Activated CD4-positive, alpha-beta T cell treated with anti-CD3 and anti-CD28 coated beads, Interleukin-2, amount 50 U/mL, for 24 hours (primary cell): ENCODE data around the gene MED15.
"Not testable (repeated sequence)": the region's sequence is repeated elsewhere in the genome, so short reads cannot be mapped to it uniquely, and the experiment has no call there.

Experiments used
- DNase-seq, 2 donors: peaks; one replicate each; pipeline ENCODE4 v3.0.0-alpha.2; 2020; ENCODE audit warnings: low read depth in 1 of 2, low spot score in 1 of 2

MED15 gene

GRCh38 chr22:20483771-20484170 lies 23.6 kb upstream of the MED15 start:
- DNase-seq: no peak

- DNase-seq: no peak
These were observed 22.3 kb upstream of the MED15 start for GRCh38 chr22:20484948-20485683.

GRCh38 chr22:20486229-20486628 lies 21.2 kb upstream of the MED15 start:
- DNase-seq: no peak

- DNase-seq: no peak
These were observed 19.7 kb upstream of the MED15 start for GRCh38 chr22:20487715-20488114.

- DNase-seq: no peak
These were observed 18.5 kb upstream of the MED15 start for GRCh38 chr22:20488946-20489345.

GRCh38 chr22:20490183-20490940 lies 17.0 kb upstream of the MED15 start:
- no peak for DNase-seq

- DNase-seq: no peak
These were observed 16.5 kb upstream of the MED15 start for GRCh38 chr22:20490941-20491307.

- DNase-seq: no peak
These were observed 16.1 kb upstream of the MED15 start for GRCh38 chr22:20491346-20491745.

GRCh38 chr22:20494978-20495860 lies 12.2 kb upstream of the MED15 start, which contains the start of gene KLHL22:
Gene KLHL22 (minus strand): TSS chr22:20495795. CDS start chr22:20489211, 6,584 bp downstream.
- no peak for DNase-seq

- peak; percentile 81 for DNase-seq
These were observed 11.3 kb upstream of the MED15 start for GRCh38 chr22:20495861-20496681.

GRCh38 chr22:20497426-20497825 lies 10.0 kb upstream of the MED15 start:
- no peak for DNase-seq

GRCh38 chr22:20498913-20499312 lies 8.5 kb upstream of the MED15 start:
- no peak for DNase-seq

GRCh38 chr22:20499769-20500168 lies 7.6 kb upstream of the MED15 start:
- DNase-seq: no peak

GRCh38 chr22:20503816-20504215 lies 3.6 kb upstream of the MED15 start:
- DNase-seq: no peak

GRCh38 chr22:20504293-20504922 lies 3.0 kb upstream of the MED15 start:
- DNase-seq: not testable (repeated sequence)

- DNase-seq: no peak
These were observed 712 bp upstream of the MED15 start for GRCh38 chr22:20506543-20507252.

- DNase-seq: not testable (repeated sequence)
These were observed 801 bp downstream of the MED15 start for GRCh38 chr22:20508067-20508755.

GRCh38 chr22:20508815-20509271 lies 1.4 kb downstream of the MED15 start:
- no peak for DNase-seq
